ENCODE data around the gene GBF1. TPM values are rescaled to one million over a fixed set of nuclear protein-coding genes. Genes with fewer than 3 reads are reported as not detected.

GBF1 gene
- polyA plus RNA-seq, 3 donors = 4.2 to 17.4 (median 11.9) TPM

DNA sequence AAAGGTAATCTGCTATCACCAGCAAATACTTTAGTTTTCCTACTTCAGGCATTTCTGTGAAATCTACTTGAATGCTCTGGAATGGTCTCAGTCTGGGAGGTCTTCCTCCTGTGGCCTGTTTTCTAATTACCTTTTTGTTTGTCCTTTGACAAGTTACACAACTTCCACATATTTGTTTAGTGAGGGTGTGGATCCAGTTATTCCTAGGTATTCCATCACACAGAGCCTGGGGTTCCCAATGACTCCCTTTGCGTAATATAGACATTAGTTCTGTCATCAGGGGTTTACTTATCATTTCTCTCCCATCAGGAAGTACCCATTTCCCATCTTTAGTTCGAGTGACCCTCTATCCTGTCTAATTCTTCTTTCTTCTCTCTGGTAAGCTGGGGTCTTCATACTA is 47.3 kb upstream of the GBF1 start:
- no peak overlapping the region for H3K9ac ChIP-seq (ENCODE audit: insufficient read depth, low read length, poor library complexity, severe bottlenecking)
- Mint-ChIP-seq H3K4me1 (peaks cover 15% of the 10 kb centered on the region), H3K4me3 (no peak overlapping the region), H3K27ac (no peak overlapping the region), H3K36me3 (no peaks in the 10 kb centered on the region), H3K27me3 (ENCODE audit: low read depth in 3 of 3) (peaks cover 2 to 5% (median 4%) of the 10 kb centered on the region in 3 donors), H3K9me3 (peaks cover 0 to under 1% (median 0%) of the 10 kb centered on the region in 7 donors)
- H3K79me2 ChIP-seq (ENCODE audit: insufficient read depth, low read length) = no peaks in the 10 kb centered on the region
- intact Hi-C loops (cut with micrococcal nuclease) = no loop called here
- no peaks in the 10 kb centered on the region for H3K4me1 ChIP-seq (ENCODE audit: control insufficient read depth in 1 of 2, insufficient read depth in 2 of 2, low read length in 2 of 2)
- H3K27ac ChIP-seq (ENCODE audit: low read depth in 1 of 2, low read length in 2 of 2) = no peak overlapping the region
- no peak for TF ChIP-seq CTCF (IDR thresholded peaks at IDR 0.05)
- WGBS (ENCODE audit: insufficient coverage) = no CpG with 5 or more reads among the region's 2 CpGs
- H3K9me3 ChIP-seq (replicated peaks in 1 of 2; ENCODE audit: control insufficient read depth in 1 of 2, insufficient read depth in 1 of 2, low read length in 2 of 2) = no peaks in the 10 kb centered on the region
- no peaks in the 10 kb centered on the region for H3K27me3 ChIP-seq (ENCODE audit: control insufficient read depth in 2 of 2, insufficient read depth in 2 of 2, low read length in 2 of 2)
- no peaks in the 10 kb centered on the region for H4K20me1 ChIP-seq (ENCODE audit: insufficient read depth, low read length)
- H3K36me3 ChIP-seq (replicated peaks in 1 of 2; ENCODE audit: control insufficient read depth in 1 of 2, insufficient read depth in 2 of 2, low read length in 2 of 2) = no peaks in the 10 kb centered on the region
- no peak for DNase-seq
- H3K4me2 ChIP-seq (replicated peaks; ENCODE audit: extremely low read depth, low read length, poor library complexity, severe bottlenecking) = no peak overlapping the region
- no peak overlapping the region for H3K4me3 ChIP-seq (replicated peaks in 1 of 3; ENCODE audit: low read depth in 2 of 3, low read length in 3 of 3)
- H2AFZ ChIP-seq (ENCODE audit: insufficient read depth, low read depth, low read length, poor library complexity, severe bottlenecking) = no peak overlapping the region

GRCh38 chr10:102200751-102201640 is 44.3 kb upstream of the GBF1 start:
- Histone ChIP-seq H3K4me1 (ENCODE audit: control insufficient read depth in 1 of 2, insufficient read depth in 2 of 2, low read length in 2 of 2) (no peaks in the 10 kb centered on the region), H3K9ac (ENCODE audit: insufficient read depth, low read length, poor library complexity, severe bottlenecking) (no peak overlapping the region), H3K9me3 (replicated peaks in 1 of 2; ENCODE audit: control insufficient read depth in 1 of 2, insufficient read depth in 1 of 2, low read length in 2 of 2) (peaks cover 0 to 7% of the 10 kb centered on the region in 2 donors), H3K27me3 (ENCODE audit: control insufficient read depth in 2 of 2, insufficient read depth in 2 of 2, low read length in 2 of 2) (no peaks in the 10 kb centered on the region), H4K20me1 (ENCODE audit: insufficient read depth, low read length) (no peaks in the 10 kb centered on the region), H3K4me3 (replicated peaks in 1 of 3; ENCODE audit: low read depth in 2 of 3, low read length in 3 of 3) (no peak overlapping the region), H3K27ac (ENCODE audit: low read depth in 1 of 2, low read length in 2 of 2) (no peak overlapping the region), H3K4me2 (replicated peaks; ENCODE audit: extremely low read depth, low read length, poor library complexity, severe bottlenecking) (no peak overlapping the region), H2AFZ (ENCODE audit: insufficient read depth, low read depth, low read length, poor library complexity, severe bottlenecking) (no peak overlapping the region), H3K36me3 (replicated peaks in 1 of 2; ENCODE audit: control insufficient read depth in 1 of 2, insufficient read depth in 2 of 2, low read length in 2 of 2) (no peaks in the 10 kb centered on the region), H3K79me2 (ENCODE audit: insufficient read depth, low read length) (no peaks in the 10 kb centered on the region)
- Mint-ChIP-seq H3K36me3 (no peaks in the 10 kb centered on the region), H3K27me3 (ENCODE audit: low read depth in 3 of 3) (peaks cover 2 to 5% (median 2%) of the 10 kb centered on the region in 3 donors), H3K4me3 (no peak overlapping the region), H3K4me1 (peaks cover 13% of the 10 kb centered on the region), H3K9me3 (peaks cover 0 to 13% (median 6%) of the 10 kb centered on the region in 7 donors), H3K27ac (no peak overlapping the region)
- 86% methylated on average over 34 of the region's 34 CpGs for WGBS (ENCODE audit: insufficient coverage)
- no peak for TF ChIP-seq CTCF (IDR thresholded peaks at IDR 0.05)
- peak in 1 of 3 donors; percentile 23 for DNase-seq
- intact Hi-C loops (cut with micrococcal nuclease) = no loop called here

All from CD14-positive monocyte (primary cell).